GM23248 (cell line): Measurements from ENCODE around the gene LAMA5.

ENCODE experiments used
- EZH2 ChIP-seq: fragments of 200-600 bp; sonication (generic); IDR thresholded peaks from 2 replicates; pipeline ENCODE4 v1.6.1; 2018; ENCODE audit warnings: antibody characterized with exemption, mild to moderate bottlenecking; ENCODE audit not compliant: insufficient read depth, poor library complexity, severe bottlenecking
- EZH2phosphoT487 ChIP-seq: fragments of 200-600 bp; sonication (generic); IDR thresholded peaks from 2 replicates; pipeline ENCODE4 v1.6.1; 2018; ENCODE audit warnings: antibody characterized with exemption, moderate library complexity, mild to moderate bottlenecking, low read depth; ENCODE audit not compliant: insufficient read depth

- TF ChIP-seq EZH2phosphoT487: no peak
- TF ChIP-seq EZH2: no peak
Measured at GRCh38 chr20:62289131-62289530, 78.0 kb downstream of the LAMA5 start.
